ENCODE measurements around the gene SCT. TPM values are rescaled to one million over a fixed set of nuclear protein-coding genes. Genes with fewer than 3 reads are reported as not detected.

The SCT gene
- total RNA-seq, 1 experiment from 2014 or later, result not detected

DNA sequence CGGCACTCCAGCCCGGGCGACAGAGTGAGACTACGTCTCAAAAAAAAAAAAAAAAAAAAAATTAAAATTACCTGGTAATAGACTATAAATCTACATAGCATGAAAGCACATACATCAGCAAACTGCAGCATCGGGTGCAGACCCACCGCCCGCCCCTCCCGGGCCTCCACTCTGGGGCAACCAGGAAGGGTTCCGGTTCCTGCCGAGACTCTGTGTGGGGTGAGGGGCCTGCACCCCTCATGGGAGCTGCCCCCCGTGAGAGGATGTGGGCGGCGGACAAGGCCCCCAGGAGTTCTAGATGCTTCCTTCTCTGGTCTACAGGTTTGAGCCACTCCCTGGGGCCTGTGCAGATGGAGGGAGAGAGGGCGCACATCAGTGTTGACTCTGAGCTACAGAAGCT lies 19.2 kb upstream of the SCT start:
- H3K4me1 Mint-ChIP-seq (ENCODE audit: insufficient read depth, unreplicated experiment), result no peaks in the 10 kb centered on the region
- peaks cover 75% of the 10 kb centered on the region for H3K36me3 Mint-ChIP-seq (ENCODE audit: insufficient read depth, unreplicated experiment)
- ChIA-PET POLR2A (interaction anchor here (0.8 to 1.5 kb wide), 2 partner anchors 28 to 33 kb away, joined by 3 read pairs; no protein-coding TSS in a partner anchor), CTCF (interaction anchor here (0.5 kb wide), 1 partner anchor 223 kb away, joined by 3 read pairs; no protein-coding TSS in a partner anchor)
- H3K27me3 Mint-ChIP-seq (ENCODE audit: insufficient read depth, unreplicated experiment), result no peaks in the 10 kb centered on the region
- no peak overlapping the region for H3K4me3 Mint-ChIP-seq (ENCODE audit: unreplicated experiment)
- H3K9me3 Mint-ChIP-seq (ENCODE audit: unreplicated experiment), result no peaks in the 10 kb centered on the region
- BruUV-seq (replicated peaks), result no TSS peak
- intact Hi-C loops (cut with micrococcal nuclease), result no loop called here
- DNase-seq (ENCODE audit: unreplicated experiment), result no peak
- TF ChIP-seq, protein P1, sequence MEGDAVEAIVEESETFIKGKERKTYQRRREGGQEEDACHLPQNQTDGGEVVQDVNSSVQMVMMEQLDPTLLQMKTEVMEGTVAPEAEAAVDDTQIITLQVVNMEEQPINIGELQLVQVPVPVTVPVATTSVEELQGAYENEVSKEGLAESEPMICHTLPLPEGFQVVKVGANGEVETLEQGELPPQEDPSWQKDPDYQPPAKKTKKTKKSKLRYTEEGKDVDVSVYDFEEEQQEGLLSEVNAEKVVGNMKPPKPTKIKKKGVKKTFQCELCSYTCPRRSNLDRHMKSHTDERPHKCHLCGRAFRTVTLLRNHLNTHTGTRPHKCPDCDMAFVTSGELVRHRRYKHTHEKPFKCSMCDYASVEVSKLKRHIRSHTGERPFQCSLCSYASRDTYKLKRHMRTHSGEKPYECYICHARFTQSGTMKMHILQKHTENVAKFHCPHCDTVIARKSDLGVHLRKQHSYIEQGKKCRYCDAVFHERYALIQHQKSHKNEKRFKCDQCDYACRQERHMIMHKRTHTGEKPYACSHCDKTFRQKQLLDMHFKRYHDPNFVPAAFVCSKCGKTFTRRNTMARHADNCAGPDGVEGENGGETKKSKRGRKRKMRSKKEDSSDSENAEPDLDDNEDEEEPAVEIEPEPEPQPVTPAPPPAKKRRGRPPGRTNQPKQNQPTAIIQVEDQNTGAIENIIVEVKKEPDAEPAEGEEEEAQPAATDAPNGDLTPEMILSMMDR (IDR thresholded peaks at IDR 0.05; ENCODE audit: unreplicated experiment), result no peak
- H3K27ac Mint-ChIP-seq (ENCODE audit: low read depth, unreplicated experiment), result no peak overlapping the region

DNA sequence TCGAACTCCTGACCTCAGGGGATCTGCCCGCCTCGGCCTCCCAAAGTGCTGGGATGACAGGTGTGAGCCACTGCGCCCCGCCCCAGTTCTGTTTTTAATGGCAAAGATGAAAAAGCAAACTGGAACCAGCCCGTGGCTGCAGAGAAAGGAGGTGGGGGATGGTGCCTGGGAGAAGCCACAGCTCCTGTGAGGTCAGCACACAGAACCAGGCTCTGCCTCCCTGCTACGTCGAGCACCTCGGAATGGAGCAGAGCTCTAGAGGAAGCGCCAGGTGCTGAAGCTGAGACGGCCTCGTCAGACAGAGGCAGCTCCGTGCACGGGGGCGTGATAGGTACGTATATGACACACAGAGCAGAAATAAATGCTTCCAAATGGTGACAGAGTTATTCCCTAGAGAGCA lies 18.6 kb upstream of the SCT start:
- no peaks in the 10 kb centered on the region for H3K4me1 Mint-ChIP-seq (ENCODE audit: insufficient read depth, unreplicated experiment)
- intact Hi-C loops (cut with micrococcal nuclease), result no loop called here
- no peak overlapping the region for H3K4me3 Mint-ChIP-seq (ENCODE audit: unreplicated experiment)
- DNase-seq (ENCODE audit: unreplicated experiment), result no peak
- H3K36me3 Mint-ChIP-seq (ENCODE audit: insufficient read depth, unreplicated experiment), result peaks cover 70% of the 10 kb centered on the region
- H3K9me3 Mint-ChIP-seq (ENCODE audit: unreplicated experiment), result no peaks in the 10 kb centered on the region
- no TSS peak for BruUV-seq (replicated peaks)
- ChIA-PET CTCF (no interaction called here), POLR2A (no interaction called here)
- H3K27ac Mint-ChIP-seq (ENCODE audit: low read depth, unreplicated experiment), result no peak overlapping the region
- no peaks in the 10 kb centered on the region for H3K27me3 Mint-ChIP-seq (ENCODE audit: insufficient read depth, unreplicated experiment)
- TF ChIP-seq, protein P1 (IDR thresholded peaks at IDR 0.05; ENCODE audit: unreplicated experiment), result no peak

DNA sequence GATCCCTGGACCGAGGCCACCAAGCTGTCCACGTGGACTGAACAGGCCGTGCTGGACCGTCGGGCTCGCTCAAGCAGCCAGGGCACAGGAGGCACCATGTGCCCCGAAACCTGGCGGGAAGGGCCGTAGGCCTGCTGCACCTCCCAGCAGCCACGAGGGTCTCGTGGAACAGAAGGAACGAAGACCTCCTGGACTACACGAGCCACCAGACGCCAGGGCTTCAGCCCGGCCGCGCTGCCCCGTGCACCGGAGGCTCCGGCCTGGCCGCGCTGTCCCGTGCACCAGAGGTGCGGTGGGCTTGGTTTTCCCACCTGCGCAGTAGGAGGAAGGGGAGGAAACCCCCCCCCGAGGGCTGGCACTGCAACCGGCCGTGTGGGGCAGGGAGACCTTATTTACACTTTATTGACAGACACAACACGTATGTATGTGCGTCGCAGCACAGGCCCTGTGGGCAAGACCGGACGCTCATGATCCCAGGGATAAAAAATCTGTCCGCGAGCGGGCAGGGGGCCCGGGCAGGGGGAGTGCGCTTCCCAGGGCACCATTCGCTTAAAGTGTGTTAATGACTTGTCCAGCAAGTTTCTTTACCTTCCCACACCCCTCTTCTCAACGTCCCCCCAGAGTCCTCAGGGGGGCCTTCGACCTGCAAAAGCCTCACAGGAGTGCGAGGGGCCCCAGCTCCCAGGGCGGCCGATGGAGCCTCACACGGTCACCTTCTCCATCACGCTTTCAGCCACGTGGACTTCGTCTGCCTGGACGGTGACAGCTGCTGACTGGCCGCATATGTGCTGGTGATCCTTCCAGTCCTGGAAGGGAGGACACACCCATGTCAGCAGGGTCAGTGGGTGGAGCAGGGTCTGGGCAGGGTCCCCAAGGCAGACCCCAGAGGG lies 17.1 kb upstream of the SCT start:
- no peak overlapping the region for H3K4me3 Mint-ChIP-seq (ENCODE audit: unreplicated experiment)
- no peaks in the 10 kb centered on the region for H3K27me3 Mint-ChIP-seq (ENCODE audit: insufficient read depth, unreplicated experiment)
- TF ChIP-seq, protein P1 (IDR thresholded peaks at IDR 0.05; ENCODE audit: unreplicated experiment), result no peak
- BruUV-seq (replicated peaks), result no TSS peak
- intact Hi-C loops (cut with micrococcal nuclease), result no loop called here
- no peak for DNase-seq (ENCODE audit: unreplicated experiment)
- no peaks in the 10 kb centered on the region for H3K9me3 Mint-ChIP-seq (ENCODE audit: unreplicated experiment)
- POLR2A ChIA-PET, result interaction anchor here (0.6 kb wide), 1 partner anchor 73 kb away, joined by 3 read pairs; no protein-coding TSS in a partner anchor
- no peaks in the 10 kb centered on the region for H3K4me1 Mint-ChIP-seq (ENCODE audit: insufficient read depth, unreplicated experiment)
- H3K36me3 Mint-ChIP-seq (ENCODE audit: insufficient read depth, unreplicated experiment), result peaks cover 61% of the 10 kb centered on the region
- CTCF ChIA-PET, result no interaction called here
- H3K27ac Mint-ChIP-seq (ENCODE audit: low read depth, unreplicated experiment), result no peak overlapping the region

DNA sequence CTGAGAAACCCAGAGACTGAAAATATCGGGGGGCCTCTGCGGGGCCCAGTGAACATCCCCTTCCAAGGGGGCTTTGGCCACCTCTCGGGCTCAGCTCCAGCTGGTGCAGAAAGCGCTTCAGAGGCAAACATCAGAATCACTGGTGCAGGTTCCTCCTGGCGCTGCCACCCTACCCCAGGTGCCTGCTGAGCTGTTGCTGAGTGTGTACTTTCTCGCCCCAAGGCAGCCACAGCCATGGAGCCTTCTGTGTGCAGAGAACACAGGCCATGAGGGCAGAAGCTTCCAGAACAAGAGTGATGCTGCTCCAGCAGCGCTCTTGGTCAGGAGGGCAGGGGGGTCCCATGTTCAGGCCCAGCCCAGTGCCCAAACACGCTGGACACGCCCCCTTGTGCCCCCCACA lies 16.4 kb upstream of the SCT start:
- TF ChIP-seq, protein P1 (IDR thresholded peaks at IDR 0.05; ENCODE audit: unreplicated experiment), result no peak
- Mint-ChIP-seq H3K27me3 (ENCODE audit: insufficient read depth, unreplicated experiment) (no peaks in the 10 kb centered on the region), H3K4me3 (ENCODE audit: unreplicated experiment) (no peak overlapping the region), H3K27ac (ENCODE audit: low read depth, unreplicated experiment) (no peak overlapping the region), H3K9me3 (ENCODE audit: unreplicated experiment) (no peaks in the 10 kb centered on the region), H3K4me1 (ENCODE audit: insufficient read depth, unreplicated experiment) (no peaks in the 10 kb centered on the region), H3K36me3 (ENCODE audit: insufficient read depth, unreplicated experiment) (peaks cover 57% of the 10 kb centered on the region)
- intact Hi-C loops (cut with micrococcal nuclease), result no loop called here
- CTCF ChIA-PET, result no interaction called here
- no TSS peak for BruUV-seq (replicated peaks)
- POLR2A ChIA-PET, result interaction anchor here (0.6 to 3.0 kb wide), 3 partner anchors 13 to 75 kb away, joined by 3 to 10 read pairs (median 3); no protein-coding TSS in a partner anchor
- no peak for DNase-seq (ENCODE audit: unreplicated experiment)
